Neutrophil (primary cell): ENCODE measurements around the gene MRPS33.
"Not testable (repeated sequence)": the region's sequence is repeated elsewhere in the genome, so short reads cannot be mapped to it uniquely, and the experiment has no call there.

Experiments
- H3K27ac ChIP-seq: fragments of 200-600 bp; sonication (generic); 2 replicates; pipeline ENCODE4 v1.5.1; 2016; ENCODE audit warnings: mild to moderate bottlenecking, moderate library complexity
- H3K27me3 ChIP-seq: fragments of 200-600 bp; sonication (generic); 2 replicates; pipeline ENCODE4 v1.6.0; 2016; ENCODE audit warnings: mild to moderate bottlenecking
- H3K36me3 ChIP-seq: fragments of 200-600 bp; sonication (generic); 2 replicates; pipeline ENCODE4 v1.5.1; 2017
- H3K4me1 ChIP-seq, 2 experiments: fragments of 200-600 bp in 1 of 2; sonication (generic) in 1 of 2; 1 replicate in 1 of 2; 2 replicates in 1 of 2; pipeline versions ENCODE4 v1.5.1 to v1.6.1; 2013 to 2016; ENCODE audit warnings: low read depth in 1 of 2, low read length in 1 of 2, mild to moderate bottlenecking in 1 of 2, moderate library complexity in 1 of 2; ENCODE audit not compliant: control insufficient read depth in 1 of 2, insufficient read depth in 1 of 2
- H3K4me3 ChIP-seq, 2 experiments: fragments of 200-600 bp in 1 of 2; sonication (generic) in 1 of 2; 1 replicate in 1 of 2; 2 replicates in 1 of 2; pipeline ENCODE4 v1.5.1; 2013 to 2016; ENCODE audit warnings: low read depth in 1 of 2, low read length in 1 of 2, mild to moderate bottlenecking in 1 of 2, moderate library complexity in 1 of 2
- H3K9me3 ChIP-seq: fragments of 200-600 bp; sonication (generic); 2 replicates; pipeline ENCODE4 v1.5.1; 2016
- TF ChIP-seq, protein P1 (sequence below): fragments of 200-600 bp; sonication (generic); IDR thresholded peaks from 2 replicates; pipeline ENCODE4 v1.5.1; 2016; ENCODE audit warnings: antibody characterized with exemption

Gene MRPS33

DNA sequence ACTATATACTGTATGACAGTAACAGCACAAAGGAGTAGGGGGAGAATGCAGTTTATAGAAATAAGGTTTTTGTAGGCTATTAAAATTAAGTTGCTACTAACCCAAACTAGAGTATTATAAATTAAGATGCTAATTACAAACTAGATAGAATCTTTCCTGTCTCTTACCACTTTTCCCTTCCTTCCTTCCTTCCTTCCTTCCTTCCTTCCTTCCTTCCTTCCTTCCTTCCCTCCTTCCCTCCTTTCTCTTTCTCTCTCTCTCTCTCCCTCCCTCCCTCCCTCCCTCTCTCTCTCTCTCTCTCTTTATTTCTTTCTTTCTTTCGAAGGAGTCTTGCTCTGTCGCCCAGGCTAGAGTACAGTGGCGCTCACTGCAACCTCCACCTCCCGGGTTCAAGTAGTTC is 53.6 kb downstream of the MRPS33 start:
- TF ChIP-seq, protein P1, sequence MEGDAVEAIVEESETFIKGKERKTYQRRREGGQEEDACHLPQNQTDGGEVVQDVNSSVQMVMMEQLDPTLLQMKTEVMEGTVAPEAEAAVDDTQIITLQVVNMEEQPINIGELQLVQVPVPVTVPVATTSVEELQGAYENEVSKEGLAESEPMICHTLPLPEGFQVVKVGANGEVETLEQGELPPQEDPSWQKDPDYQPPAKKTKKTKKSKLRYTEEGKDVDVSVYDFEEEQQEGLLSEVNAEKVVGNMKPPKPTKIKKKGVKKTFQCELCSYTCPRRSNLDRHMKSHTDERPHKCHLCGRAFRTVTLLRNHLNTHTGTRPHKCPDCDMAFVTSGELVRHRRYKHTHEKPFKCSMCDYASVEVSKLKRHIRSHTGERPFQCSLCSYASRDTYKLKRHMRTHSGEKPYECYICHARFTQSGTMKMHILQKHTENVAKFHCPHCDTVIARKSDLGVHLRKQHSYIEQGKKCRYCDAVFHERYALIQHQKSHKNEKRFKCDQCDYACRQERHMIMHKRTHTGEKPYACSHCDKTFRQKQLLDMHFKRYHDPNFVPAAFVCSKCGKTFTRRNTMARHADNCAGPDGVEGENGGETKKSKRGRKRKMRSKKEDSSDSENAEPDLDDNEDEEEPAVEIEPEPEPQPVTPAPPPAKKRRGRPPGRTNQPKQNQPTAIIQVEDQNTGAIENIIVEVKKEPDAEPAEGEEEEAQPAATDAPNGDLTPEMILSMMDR, result no peak
- Histone ChIP-seq H3K27me3 (no peaks in the 10 kb centered on the region), H3K4me1 (no peaks in the 10 kb centered on the region), H3K4me3 (no peak overlapping the region), H3K27ac (no peak overlapping the region), H3K9me3 (no peaks in the 10 kb centered on the region), H3K36me3 (no peaks in the 10 kb centered on the region)

DNA sequence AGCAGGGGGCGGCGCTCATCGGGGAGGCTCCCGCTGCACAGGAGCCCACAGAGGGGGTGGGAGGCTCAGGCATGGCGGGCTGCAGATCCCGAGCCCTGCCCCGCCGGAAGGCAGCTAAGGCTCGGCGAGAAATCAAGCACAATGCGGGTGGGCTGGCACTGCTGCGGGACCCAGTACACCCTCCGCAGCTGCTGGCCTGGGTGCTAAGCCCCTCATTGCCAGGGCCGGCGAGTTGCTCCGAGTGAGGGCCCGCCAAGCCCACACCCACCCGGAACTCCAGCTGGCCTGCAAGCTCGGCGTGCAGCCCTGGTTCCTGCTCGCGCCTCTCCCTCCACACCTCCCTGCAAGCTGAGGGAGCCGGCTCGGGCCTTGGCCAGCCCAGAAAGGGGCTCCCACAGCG is 57.8 kb downstream of the MRPS33 start:
- not testable (repeated sequence) for H3K4me1 ChIP-seq, H3K9me3 ChIP-seq, H3K36me3 ChIP-seq, H3K4me3 ChIP-seq, H3K27ac ChIP-seq, H3K27me3 ChIP-seq
